ACC112 (cell line): ENCODE results near the gene PAX2.

ENCODE experiments used
- H2AFZ ChIP-seq: fragments of 200-600 bp; sonication (generic); one replicate; pipeline ENCODE4 v1.6.0; 2017; ENCODE audit warnings: antibody characterized with exemption, low read length; ENCODE audit not compliant: unreplicated experiment
- H3K27ac ChIP-seq: fragments of 200-600 bp; sonication (generic); 2 replicates; pipeline ENCODE4 v1.5.1; 2014; ENCODE audit warnings: low read depth, mild to moderate bottlenecking, antibody characterized with exemption, low read length, moderate library complexity
- H3K27me3 ChIP-seq: fragments of 200-600 bp; sonication (generic); 2 replicates; pipeline ENCODE4 v1.6.1; 2014; ENCODE audit warnings: mild to moderate bottlenecking, antibody characterized with exemption, low read length, moderate library complexity, mixed read lengths; ENCODE audit not compliant: insufficient read depth
- H3K36me3 ChIP-seq: fragments of 200-600 bp; sonication (generic); 2 replicates; pipeline ENCODE4 v1.6.1; 2016; ENCODE audit warnings: mild to moderate bottlenecking, antibody characterized with exemption, low read length, moderate library complexity, mixed read lengths; ENCODE audit not compliant: insufficient read depth
- H3K4me1 ChIP-seq: fragments of 200-600 bp; sonication (generic); one replicate; pipeline ENCODE4 v1.6.1; 2016; ENCODE audit warnings: low read length, mixed read lengths; ENCODE audit not compliant: insufficient read depth, unreplicated experiment, control insufficient read depth
- H3K4me3 ChIP-seq: fragments of 200-600 bp; sonication (generic); 2 replicates; pipeline ENCODE4 v1.5.1; 2014; ENCODE audit warnings: mild to moderate bottlenecking, low read depth, low read length
- H3K79me2 ChIP-seq: fragments of 200-600 bp; sonication (generic); one replicate; pipeline ENCODE4 v1.6.0; 2016; ENCODE audit warnings: low read length; ENCODE audit not compliant: control insufficient read depth, unreplicated experiment, insufficient read depth

The PAX2 gene

DNA sequence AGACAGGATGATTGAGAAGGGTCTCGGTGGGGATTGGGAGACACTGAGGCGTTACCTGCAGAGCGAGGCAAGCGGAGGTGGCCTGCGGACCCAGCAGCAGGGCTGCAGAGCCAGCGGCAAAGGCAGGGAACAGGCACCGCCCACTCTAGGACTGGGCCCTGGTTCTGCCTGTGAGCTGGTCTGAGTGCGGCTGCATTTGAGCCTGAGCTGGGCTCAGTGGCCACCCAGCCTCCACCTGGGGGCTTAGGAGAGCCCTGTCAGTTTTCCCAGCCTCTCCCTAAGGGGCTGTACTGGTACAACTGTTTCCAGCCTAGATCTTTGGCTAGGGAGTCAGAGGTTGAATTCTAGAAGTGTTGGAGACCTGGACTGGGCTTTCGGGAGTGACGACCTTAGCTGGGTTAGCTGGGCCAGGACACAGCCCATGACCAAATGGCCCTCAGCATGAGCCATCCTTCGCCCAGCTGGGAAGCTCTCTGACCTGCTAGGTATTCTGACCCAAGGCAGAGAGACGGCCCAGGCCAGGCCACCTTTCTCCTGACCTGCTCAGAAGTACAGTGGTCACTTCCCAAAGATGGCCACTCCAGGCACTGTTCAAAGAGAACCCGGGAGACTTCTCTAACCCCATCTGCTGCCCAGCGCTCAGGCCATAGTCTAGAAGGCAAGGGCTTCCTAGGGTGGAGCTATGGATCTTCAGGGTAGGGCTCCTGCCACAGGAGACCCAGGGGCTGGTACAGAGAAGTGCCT lies 64.9 kb downstream of the PAX2 start:
- Histone ChIP-seq H3K36me3 (no peaks in the 10 kb centered on the region), H3K4me3 (no peak overlapping the region), H3K27me3 (peaks cover 96% of the 10 kb centered on the region), H3K27ac (no peak overlapping the region), H2AFZ (no peak overlapping the region), H3K79me2 (no peaks in the 10 kb centered on the region), H3K4me1 (no peaks in the 10 kb centered on the region)

GRCh38 chr10:100810835-100811116 lies 65.4 kb downstream of the PAX2 start:
- peaks cover 96% of the 10 kb centered on the region for H3K27me3 ChIP-seq
- H3K79me2 ChIP-seq, result no peaks in the 10 kb centered on the region
- no peak overlapping the region for H2AFZ ChIP-seq
- H3K4me1 ChIP-seq, result no peaks in the 10 kb centered on the region
- H3K36me3 ChIP-seq, result no peaks in the 10 kb centered on the region
- H3K27ac ChIP-seq, result no peak overlapping the region
- no peak overlapping the region for H3K4me3 ChIP-seq

- Histone ChIP-seq H3K4me3 (no peak overlapping the region), H3K4me1 (no peaks in the 10 kb centered on the region), H3K79me2 (no peaks in the 10 kb centered on the region), H2AFZ (no peak overlapping the region), H3K27me3 (peaks cover 96% of the 10 kb centered on the region), H3K27ac (no peak overlapping the region), H3K36me3 (no peaks in the 10 kb centered on the region)
These were observed 65.9 kb downstream of the PAX2 start for GRCh38 chr10:100811261-100811660.

DNA sequence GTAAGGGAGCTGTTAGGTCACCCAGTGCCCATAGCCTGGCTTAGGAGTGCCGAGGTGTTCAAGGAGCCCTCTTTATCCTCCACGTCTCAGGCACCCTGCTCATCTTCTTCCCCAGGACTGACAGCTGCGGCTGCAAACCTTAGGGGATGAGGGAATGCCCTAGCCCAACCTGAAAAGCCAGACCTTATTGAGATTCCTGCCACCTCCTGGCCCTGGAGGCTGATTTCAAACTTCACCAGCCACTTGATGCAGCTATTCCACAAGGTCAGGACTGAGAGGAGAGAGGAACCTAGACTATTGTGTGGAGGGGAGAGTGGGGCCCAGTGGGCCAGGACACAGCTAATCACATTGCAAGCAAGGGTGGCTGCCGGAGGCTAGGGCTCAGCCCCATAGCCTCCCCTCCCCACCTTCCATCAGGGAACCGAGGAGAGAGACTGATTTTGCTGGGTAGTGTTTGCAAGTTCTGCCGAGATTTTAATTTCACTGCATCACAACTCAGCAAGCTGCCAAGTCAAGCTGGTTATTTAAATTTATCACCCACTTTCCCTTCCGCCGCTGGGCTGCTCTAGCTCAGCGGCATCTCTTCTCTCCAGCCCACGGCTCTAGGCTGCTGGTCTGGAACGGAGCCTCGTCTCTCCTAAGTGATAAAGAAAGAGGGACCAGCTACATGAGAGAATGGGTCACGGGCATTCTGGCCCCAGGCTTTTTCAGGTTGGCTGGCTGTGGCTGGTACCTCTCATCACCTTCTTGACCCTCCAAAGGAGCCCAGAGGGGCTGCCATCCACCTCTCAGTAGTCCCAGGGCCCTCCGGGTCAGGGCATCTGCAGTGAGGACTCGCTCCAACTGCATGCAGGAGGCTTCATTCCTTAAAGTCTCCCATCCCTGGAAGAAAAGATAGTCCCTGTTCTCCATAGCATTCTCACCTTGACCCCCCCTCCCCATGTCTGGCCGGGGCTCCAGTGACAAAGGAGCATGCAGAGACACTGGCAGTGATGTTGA lies 66.7 kb downstream of the PAX2 start:
- Histone ChIP-seq H3K27me3 (peaks cover 96% of the 10 kb centered on the region), H3K4me3 (no peak overlapping the region), H3K27ac (no peak overlapping the region), H3K79me2 (no peaks in the 10 kb centered on the region), H3K36me3 (no peaks in the 10 kb centered on the region), H2AFZ (no peak overlapping the region), H3K4me1 (no peaks in the 10 kb centered on the region)

- no peak overlapping the region for H3K4me3 ChIP-seq
- H3K27me3 ChIP-seq, result peaks cover 96% of the 10 kb centered on the region
- no peaks in the 10 kb centered on the region for H3K4me1 ChIP-seq
- no peaks in the 10 kb centered on the region for H3K79me2 ChIP-seq
- no peak overlapping the region for H2AFZ ChIP-seq
- H3K36me3 ChIP-seq, result no peaks in the 10 kb centered on the region
- no peak overlapping the region for H3K27ac ChIP-seq
These were observed 67.6 kb downstream of the PAX2 start for GRCh38 chr10:100812978-100813377.

DNA sequence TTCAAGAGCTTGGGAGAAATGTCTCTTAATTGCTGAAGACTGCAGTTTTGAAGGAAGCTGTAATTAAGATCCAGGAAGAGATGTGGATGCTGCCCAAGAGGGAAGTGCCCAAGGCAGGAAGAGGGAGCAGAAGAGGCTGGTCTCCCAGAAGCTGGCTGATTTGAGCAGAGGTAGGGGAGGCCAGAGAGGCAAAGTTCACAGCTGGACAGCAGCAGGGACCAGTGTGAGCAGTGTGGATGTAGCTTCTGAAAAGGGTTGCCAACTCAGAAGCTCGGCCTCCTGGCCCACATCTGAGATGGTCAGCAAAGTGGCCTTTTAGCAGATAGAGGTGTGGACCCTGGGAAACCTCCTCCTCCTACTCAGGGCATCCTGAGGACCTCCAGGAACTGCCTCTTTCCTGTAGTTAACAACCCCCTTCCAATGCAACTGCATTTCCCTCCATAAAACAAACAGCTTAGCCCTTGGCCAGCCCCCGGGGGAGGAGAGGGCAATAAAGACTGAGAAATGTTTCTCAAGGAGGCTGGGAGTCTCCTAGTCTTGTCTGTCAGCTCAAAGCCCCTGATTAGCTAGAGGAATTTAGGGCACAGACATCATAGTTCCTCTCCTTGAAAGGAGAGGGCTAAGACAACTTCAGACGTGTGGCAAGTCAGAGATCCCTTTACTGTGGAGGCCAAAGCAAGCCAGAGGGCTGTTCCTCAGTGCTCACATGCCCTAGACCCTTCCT lies 69.5 kb downstream of the PAX2 start:
- no peaks in the 10 kb centered on the region for H3K4me1 ChIP-seq
- H3K27me3 ChIP-seq, result peaks cover 91% of the 10 kb centered on the region
- H3K79me2 ChIP-seq, result no peaks in the 10 kb centered on the region
- no peak overlapping the region for H2AFZ ChIP-seq
- H3K36me3 ChIP-seq, result no peaks in the 10 kb centered on the region
- H3K4me3 ChIP-seq, result no peak overlapping the region
- H3K27ac ChIP-seq, result no peak overlapping the region

- Histone ChIP-seq H3K36me3 (no peaks in the 10 kb centered on the region), H3K4me3 (no peak overlapping the region), H3K27me3 (peaks cover 91% of the 10 kb centered on the region), H3K27ac (no peak overlapping the region), H2AFZ (no peak overlapping the region), H3K79me2 (no peaks in the 10 kb centered on the region), H3K4me1 (no peaks in the 10 kb centered on the region)
These were observed 71.3 kb downstream of the PAX2 start for GRCh38 chr10:100816671-100817070.

- H3K36me3 ChIP-seq, result no peaks in the 10 kb centered on the region
- H2AFZ ChIP-seq, result no peak overlapping the region
- no peaks in the 10 kb centered on the region for H3K79me2 ChIP-seq
- H3K27me3 ChIP-seq, result peaks cover 91% of the 10 kb centered on the region
- H3K4me3 ChIP-seq, result no peak overlapping the region
- no peak overlapping the region for H3K27ac ChIP-seq
- no peaks in the 10 kb centered on the region for H3K4me1 ChIP-seq
These were observed 72.0 kb downstream of the PAX2 start for GRCh38 chr10:100817268-100817839.

DNA sequence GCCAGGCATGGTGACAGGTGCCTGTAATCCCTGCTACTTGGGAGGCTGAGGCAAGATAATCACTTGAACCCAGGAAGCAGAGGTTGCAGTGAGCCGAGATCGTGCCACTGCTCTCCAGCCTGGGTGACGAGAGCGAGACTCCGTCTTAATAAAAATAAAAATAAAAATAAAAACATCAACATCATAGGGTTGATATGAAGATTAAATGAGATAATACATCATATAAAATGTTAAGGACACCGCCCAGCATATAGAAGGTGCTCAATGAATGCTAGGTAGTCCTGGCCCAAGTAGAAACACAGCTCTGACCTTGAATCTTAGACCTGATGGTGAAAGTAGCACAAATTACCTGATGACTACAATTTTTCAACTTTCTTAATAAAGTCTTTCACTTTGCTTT lies 74.0 kb downstream of the PAX2 start:
- no peak overlapping the region for H3K27ac ChIP-seq
- peaks cover 95% of the 10 kb centered on the region for H3K27me3 ChIP-seq

GRCh38 chr10:100823194-100823593 lies 77.8 kb downstream of the PAX2 start:
- Histone ChIP-seq H3K4me1 (peaks cover 4% of the 10 kb centered on the region), H3K27me3 (peaks cover 95% of the 10 kb centered on the region), H3K36me3 (no peaks in the 10 kb centered on the region), H3K79me2 (no peaks in the 10 kb centered on the region), H2AFZ (no peak overlapping the region), H3K4me3 (no peak overlapping the region), H3K27ac (no peak overlapping the region)

More for the DNA sequence above, 74.0 kb downstream of the PAX2 start:
- Histone ChIP-seq H3K4me1 (no peaks in the 10 kb centered on the region), H2AFZ (no peak overlapping the region), H3K36me3 (no peaks in the 10 kb centered on the region), H3K4me3 (no peak overlapping the region), H3K79me2 (no peaks in the 10 kb centered on the region)
